Measurements from ENCODE around the gene KAZN.

KAZN gene

GRCh38 chr1:14625572-14625971, 27.1 kb downstream of the KAZN start:
- H2AFZ ChIP-seq (ENCODE audit: low read length): no peak overlapping the region
- DNase-seq: no peak
- H3K9me2 ChIP-seq (replicated peaks; ENCODE audit: insufficient read depth, low read length): no peaks in the 10 kb centered on the region
- no peaks in the 10 kb centered on the region for H4K20me1 ChIP-seq (ENCODE audit: insufficient read depth, low read length)
- no peak overlapping the region for H3K9ac ChIP-seq (ENCODE audit: low read length)
- TF ChIP-seq EZH2 (optimal IDR thresholded peaks at IDR 0.05; ENCODE audit: low read depth, low read length): no peak
- TF ChIP-seq, protein P1, sequence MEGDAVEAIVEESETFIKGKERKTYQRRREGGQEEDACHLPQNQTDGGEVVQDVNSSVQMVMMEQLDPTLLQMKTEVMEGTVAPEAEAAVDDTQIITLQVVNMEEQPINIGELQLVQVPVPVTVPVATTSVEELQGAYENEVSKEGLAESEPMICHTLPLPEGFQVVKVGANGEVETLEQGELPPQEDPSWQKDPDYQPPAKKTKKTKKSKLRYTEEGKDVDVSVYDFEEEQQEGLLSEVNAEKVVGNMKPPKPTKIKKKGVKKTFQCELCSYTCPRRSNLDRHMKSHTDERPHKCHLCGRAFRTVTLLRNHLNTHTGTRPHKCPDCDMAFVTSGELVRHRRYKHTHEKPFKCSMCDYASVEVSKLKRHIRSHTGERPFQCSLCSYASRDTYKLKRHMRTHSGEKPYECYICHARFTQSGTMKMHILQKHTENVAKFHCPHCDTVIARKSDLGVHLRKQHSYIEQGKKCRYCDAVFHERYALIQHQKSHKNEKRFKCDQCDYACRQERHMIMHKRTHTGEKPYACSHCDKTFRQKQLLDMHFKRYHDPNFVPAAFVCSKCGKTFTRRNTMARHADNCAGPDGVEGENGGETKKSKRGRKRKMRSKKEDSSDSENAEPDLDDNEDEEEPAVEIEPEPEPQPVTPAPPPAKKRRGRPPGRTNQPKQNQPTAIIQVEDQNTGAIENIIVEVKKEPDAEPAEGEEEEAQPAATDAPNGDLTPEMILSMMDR (IDR thresholded peaks at IDR 0.05; ENCODE audit: low read length): no peak
- no peak for TF ChIP-seq EZH2phosphoT487 (IDR thresholded peaks at IDR 0.05; ENCODE audit: low read length)
- H3F3A ChIP-seq (ENCODE audit: insufficient read depth, low read length): no peaks in the 10 kb centered on the region
- no peaks in the 10 kb centered on the region for H3K36me3 ChIP-seq (replicated peaks; ENCODE audit: insufficient read depth, low read length)
- H3K4me3 ChIP-seq (ENCODE audit: low read length): no peak overlapping the region
- no peak overlapping the region for H3K4me2 ChIP-seq (ENCODE audit: low read depth, low read length)
- no peaks in the 10 kb centered on the region for H3K27me3 ChIP-seq (replicated peaks; ENCODE audit: insufficient read depth, low read length)
- H3K27ac ChIP-seq (ENCODE audit: low read length): no peak overlapping the region
- H3K9me3 ChIP-seq (replicated peaks; ENCODE audit: insufficient read depth, low read length): no peaks in the 10 kb centered on the region
- H3K4me1 ChIP-seq (ENCODE audit: low read length): no peaks in the 10 kb centered on the region
- H3K79me2 ChIP-seq (ENCODE audit: low read length): no peaks in the 10 kb centered on the region

- no peak for TF ChIP-seq EZH2phosphoT487 (IDR thresholded peaks at IDR 0.05; ENCODE audit: low read length)
- TF ChIP-seq, protein P1 (IDR thresholded peaks at IDR 0.05; ENCODE audit: low read length): no peak
- TF ChIP-seq EZH2 (optimal IDR thresholded peaks at IDR 0.05; ENCODE audit: low read depth, low read length): no peak
- Histone ChIP-seq H3K27ac (ENCODE audit: low read length) (no peak overlapping the region), H3K36me3 (replicated peaks; ENCODE audit: insufficient read depth, low read length) (no peaks in the 10 kb centered on the region)
Measured at GRCh38 chr1:14625996-14626395, 27.5 kb downstream of the KAZN start.

DNA sequence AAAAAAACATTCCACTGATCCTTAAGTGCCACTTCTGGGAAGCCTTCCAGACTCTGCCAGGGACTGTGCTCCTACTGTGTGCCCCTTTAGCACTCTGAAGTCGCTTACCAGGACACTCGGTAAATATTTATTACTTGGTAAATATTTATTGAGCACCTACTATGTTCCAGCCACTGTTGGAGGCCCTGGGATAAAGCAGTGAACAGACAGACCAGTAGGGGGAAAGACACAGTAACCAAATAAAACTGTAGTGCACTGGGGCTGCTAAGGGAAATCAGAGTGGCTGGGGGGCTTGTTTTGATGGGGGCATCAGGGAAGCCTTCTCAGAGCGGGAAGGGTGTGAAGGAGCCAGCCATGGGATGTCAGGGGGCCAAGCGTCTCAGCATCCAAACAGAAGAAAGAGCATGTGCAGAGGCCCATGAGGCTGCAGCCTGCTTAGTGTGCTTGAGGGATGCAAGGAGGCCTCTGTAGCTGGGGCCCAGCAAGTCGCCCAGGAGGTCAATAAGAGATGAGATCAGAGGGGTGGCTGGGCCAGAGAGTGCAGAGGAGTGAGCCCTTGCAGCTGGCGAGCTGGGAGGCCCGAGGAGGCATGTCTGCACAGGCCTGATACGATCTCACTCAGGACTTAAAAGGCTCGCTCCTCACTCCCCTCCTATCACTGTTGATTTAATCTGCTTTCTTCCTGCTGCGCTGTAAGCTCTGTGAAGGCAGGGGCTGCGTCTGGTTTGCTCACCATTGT, 28.6 kb downstream of the KAZN start:
- H3K4me3 ChIP-seq (ENCODE audit: low read length): no peak overlapping the region
- H3K79me2 ChIP-seq (ENCODE audit: low read length): no peaks in the 10 kb centered on the region
- H2AFZ ChIP-seq (ENCODE audit: low read length): no peak overlapping the region
- no peak overlapping the region for H3K9ac ChIP-seq (ENCODE audit: low read length)
- H3F3A ChIP-seq (ENCODE audit: insufficient read depth, low read length): no peaks in the 10 kb centered on the region
- no peaks in the 10 kb centered on the region for H3K36me3 ChIP-seq (replicated peaks; ENCODE audit: insufficient read depth, low read length)
- H3K4me1 ChIP-seq (ENCODE audit: low read length): no peaks in the 10 kb centered on the region
- DNase-seq: no peak
- H3K27ac ChIP-seq (ENCODE audit: low read length): no peak overlapping the region
- no peaks in the 10 kb centered on the region for H3K9me3 ChIP-seq (replicated peaks; ENCODE audit: insufficient read depth, low read length)
- TF ChIP-seq, protein P1 (IDR thresholded peaks at IDR 0.05; ENCODE audit: low read length): no peak
- TF ChIP-seq EZH2phosphoT487 (IDR thresholded peaks at IDR 0.05; ENCODE audit: low read length) (no peak), EZH2 (optimal IDR thresholded peaks at IDR 0.05; ENCODE audit: low read depth, low read length) (no peak)
- H3K27me3 ChIP-seq (replicated peaks; ENCODE audit: insufficient read depth, low read length): no peaks in the 10 kb centered on the region
- H3K9me2 ChIP-seq (replicated peaks; ENCODE audit: insufficient read depth, low read length): no peaks in the 10 kb centered on the region
- no peak overlapping the region for H3K4me2 ChIP-seq (ENCODE audit: low read depth, low read length)
- no peaks in the 10 kb centered on the region for H4K20me1 ChIP-seq (ENCODE audit: insufficient read depth, low read length)

More at GRCh38 chr1:14625996-14626395, 27.5 kb downstream of the KAZN start:
- Histone ChIP-seq H2AFZ (ENCODE audit: low read length) (no peak overlapping the region), H3K4me3 (ENCODE audit: low read length) (no peak overlapping the region), H3K27me3 (replicated peaks; ENCODE audit: insufficient read depth, low read length) (no peaks in the 10 kb centered on the region), H3K9ac (ENCODE audit: low read length) (no peak overlapping the region), H3K9me3 (replicated peaks; ENCODE audit: insufficient read depth, low read length) (no peaks in the 10 kb centered on the region), H3K79me2 (ENCODE audit: low read length) (no peaks in the 10 kb centered on the region), H3K9me2 (replicated peaks; ENCODE audit: insufficient read depth, low read length) (no peaks in the 10 kb centered on the region), H3K4me1 (ENCODE audit: low read length) (no peaks in the 10 kb centered on the region), H3K4me2 (ENCODE audit: low read depth, low read length) (no peak overlapping the region), H3F3A (ENCODE audit: insufficient read depth, low read length) (no peaks in the 10 kb centered on the region), H4K20me1 (ENCODE audit: insufficient read depth, low read length) (no peaks in the 10 kb centered on the region)
- DNase-seq: no peak

Measured in MM.1S (cell line).